Activated CD4-positive, alpha-beta T cell treated with anti-CD3 and anti-CD28 coated beads for 1 hour (primary cell): ENCODE measurements around the gene SAMD4A.

ENCODE experiments used
- DNase-seq: peaks from one replicate; pipeline ENCODE4 v3.0.0-alpha.2; 2020

Gene SAMD4A

GRCh38 chr14:54711812-54712464 lies 145.0 kb downstream of the SAMD4A start:
- no peak for DNase-seq

- no peak for DNase-seq
Measured at GRCh38 chr14:54712465-54713200, 145.7 kb downstream of the SAMD4A start.

- no peak for DNase-seq
Measured at GRCh38 chr14:54713379-54713778, 146.5 kb downstream of the SAMD4A start.

- no peak for DNase-seq
Measured at GRCh38 chr14:54715239-54715638, 148.3 kb downstream of the SAMD4A start.

- no peak for DNase-seq
Measured at GRCh38 chr14:54715811-54716210, 148.9 kb downstream of the SAMD4A start.

GRCh38 chr14:54716862-54717261 lies 149.9 kb downstream of the SAMD4A start:
- DNase-seq = no peak

GRCh38 chr14:54718046-54718445 lies 151.1 kb downstream of the SAMD4A start:
- DNase-seq = no peak

- no peak for DNase-seq
Measured at GRCh38 chr14:54719406-54719805, 152.5 kb downstream of the SAMD4A start.

GRCh38 chr14:54722791-54723432 lies 156.0 kb downstream of the SAMD4A start:
- no peak for DNase-seq

- no peak for DNase-seq
Measured at GRCh38 chr14:54724123-54724522, 157.2 kb downstream of the SAMD4A start.

GRCh38 chr14:54724676-54725325 lies 157.9 kb downstream of the SAMD4A start:
- DNase-seq = no peak

GRCh38 chr14:54725998-54726397 lies 159.1 kb downstream of the SAMD4A start:
- DNase-seq = no peak

- no peak for DNase-seq
Measured at GRCh38 chr14:54727929-54728328, 161.0 kb downstream of the SAMD4A start.

GRCh38 chr14:54728700-54729527 lies 162.0 kb downstream of the SAMD4A start:
- DNase-seq = no peak

GRCh38 chr14:54730156-54730961 lies 163.4 kb downstream of the SAMD4A start:
- DNase-seq = no peak

- DNase-seq = no peak
Measured at GRCh38 chr14:54734966-54735365, 168.0 kb downstream of the SAMD4A start.

- no peak for DNase-seq
Measured at GRCh38 chr14:54735424-54735823, 168.5 kb downstream of the SAMD4A start.

GRCh38 chr14:54737132-54737711 lies 170.3 kb downstream of the SAMD4A start:
- no peak for DNase-seq

- no peak for DNase-seq
Measured at GRCh38 chr14:54738009-54738408, 171.1 kb downstream of the SAMD4A start.

- DNase-seq = no peak
Measured at GRCh38 chr14:54739514-54739913, 172.6 kb downstream of the SAMD4A start.
